ENCODE measurements around the gene SS18L1. TPM values are rescaled to one million over a fixed set of nuclear protein-coding genes. Genes with fewer than 3 reads are reported as not detected.

Gene SS18L1
- total RNA-seq, 1 experiment from 2014 or later: 34.7 TPM

- Histone ChIP-seq H3K27ac (ENCODE audit: low read depth, low read length, poor library complexity, severe bottlenecking) (no peak overlapping the region), H3K27me3 (replicated peaks; ENCODE audit: insufficient read depth, low read depth, low read length, poor library complexity) (no peaks in the 10 kb centered on the region), H3K36me3 (ENCODE audit: insufficient read depth, low read length, poor library complexity, severe bottlenecking) (no peaks in the 10 kb centered on the region), H3K9me3 (ENCODE audit: low read depth, low read length, poor library complexity, severe bottlenecking) (peaks cover 9% of the 10 kb centered on the region), H3K4me3 (ENCODE audit: low read depth, low read length, poor library complexity, severe bottlenecking) (no peak overlapping the region), H3K4me1 (ENCODE audit: insufficient read depth, low read length, poor library complexity, severe bottlenecking) (no peaks in the 10 kb centered on the region)
- POLR2A ChIA-PET (ENCODE audit: low non-redundant PET): no interaction called here
- CTCF ChIA-PET: no interaction called here
- intact Hi-C loops (cut with micrococcal nuclease; ENCODE audit: unreplicated experiment): no loop called here
- no peak for DNase-seq (ENCODE audit: low spot score)
- TF ChIP-seq EZH2 (IDR thresholded peaks at IDR 0.05; ENCODE audit: borderline replicate concordance, low read depth, low read length, poor library complexity, severe bottlenecking) (no peak), CTCF (conservative IDR thresholded peaks at IDR 0.05; ENCODE audit: low read depth, low read length) (no peak)
- no TSS peak for BruUV-seq (replicated peaks)
Observed at GRCh38 chr20:62097881-62098407, 45.6 kb upstream of the SS18L1 start.

- no peak for DNase-seq (ENCODE audit: low spot score)
- Histone ChIP-seq H3K4me3 (ENCODE audit: low read depth, low read length, poor library complexity, severe bottlenecking) (no peak overlapping the region), H3K27me3 (replicated peaks; ENCODE audit: insufficient read depth, low read depth, low read length, poor library complexity) (no peaks in the 10 kb centered on the region), H3K4me1 (ENCODE audit: insufficient read depth, low read length, poor library complexity, severe bottlenecking) (no peaks in the 10 kb centered on the region), H3K9me3 (ENCODE audit: low read depth, low read length, poor library complexity, severe bottlenecking) (peaks cover 9% of the 10 kb centered on the region), H3K36me3 (ENCODE audit: insufficient read depth, low read length, poor library complexity, severe bottlenecking) (no peaks in the 10 kb centered on the region), H3K27ac (ENCODE audit: low read depth, low read length, poor library complexity, severe bottlenecking) (no peak overlapping the region)
- no TSS peak for BruUV-seq (replicated peaks)
- ChIA-PET POLR2A (ENCODE audit: low non-redundant PET) (no interaction called here), CTCF (no interaction called here)
- no peak for TF ChIP-seq EZH2 (IDR thresholded peaks at IDR 0.05; ENCODE audit: borderline replicate concordance, low read depth, low read length, poor library complexity, severe bottlenecking)
- TF ChIP-seq CTCF (conservative IDR thresholded peaks at IDR 0.05; ENCODE audit: low read depth, low read length): no peak
- intact Hi-C loops (cut with micrococcal nuclease; ENCODE audit: unreplicated experiment): no loop called here
Observed at GRCh38 chr20:62101078-62101477, 42.5 kb upstream of the SS18L1 start.

- H3K9me3 ChIP-seq (ENCODE audit: low read depth, low read length, poor library complexity, severe bottlenecking): peaks cover 21% of the 10 kb centered on the region
- no peak overlapping the region for H3K27ac ChIP-seq (ENCODE audit: low read depth, low read length, poor library complexity, severe bottlenecking)
- no peak overlapping the region for H3K4me3 ChIP-seq (ENCODE audit: low read depth, low read length, poor library complexity, severe bottlenecking)
- no TSS peak for BruUV-seq (replicated peaks)
- no peaks in the 10 kb centered on the region for H3K4me1 ChIP-seq (ENCODE audit: insufficient read depth, low read length, poor library complexity, severe bottlenecking)
- ChIA-PET CTCF (no interaction called here), POLR2A (ENCODE audit: low non-redundant PET) (no interaction called here)
- no peaks in the 10 kb centered on the region for H3K27me3 ChIP-seq (replicated peaks; ENCODE audit: insufficient read depth, low read depth, low read length, poor library complexity)
- intact Hi-C loops (cut with micrococcal nuclease; ENCODE audit: unreplicated experiment): no loop called here
- H3K36me3 ChIP-seq (ENCODE audit: insufficient read depth, low read length, poor library complexity, severe bottlenecking): no peaks in the 10 kb centered on the region
- no peak for DNase-seq (ENCODE audit: low spot score)
- TF ChIP-seq EZH2 (IDR thresholded peaks at IDR 0.05; ENCODE audit: borderline replicate concordance, low read depth, low read length, poor library complexity, severe bottlenecking) (no peak), CTCF (conservative IDR thresholded peaks at IDR 0.05; ENCODE audit: low read depth, low read length) (no peak)
Observed at GRCh38 chr20:62103508-62104233, 39.9 kb upstream of the SS18L1 start.

Data from A673 (cell line).